K562 (cell line): ENCODE results near the gene ALG13. TPM values are rescaled to one million over a fixed set of nuclear protein-coding genes. Genes with fewer than 3 reads are reported as not detected.

Experiments
- BMI1 ChIP-seq: fragments of 150-350 bp; IDR thresholded peaks from 2 replicates; pipeline ENCODE4 v1.6.1; 2014; ENCODE audit warnings: low read length
- C11orf30 ChIP-seq: fragments of 450-650 bp; IDR thresholded peaks from 2 replicates; pipeline ENCODE4 v1.6.1; 2016; ENCODE audit warnings: low read depth, mild to moderate bottlenecking
- CHD4 ChIP-seq: fragments of 200-600 bp; sonication (generic); IDR thresholded peaks from 3 replicates; pipeline ENCODE4 v1.6.1; 2012; ENCODE audit warnings: low read depth, mild to moderate bottlenecking, mixed read lengths, low read length, inconsistent platforms; ENCODE audit not compliant: insufficient read depth, insufficient replicate concordance, poor library complexity, severe bottlenecking
- CSDE1 ChIP-seq, 2 experiments: fragments of 450-650 bp; IDR thresholded peaks; 2 replicates each; pipeline ENCODE4 v1.6.1; 2016; ENCODE audit warnings: mild to moderate bottlenecking in 1 of 2
- ELF4 ChIP-seq: fragments of 450-650 bp; formaldehyde crosslinking; IDR thresholded peaks from 2 replicates; pipeline ENCODE4 v1.4.0; 2022; ENCODE audit warnings: missing genetic modification characterization
- HNRNPK ChIP-seq: fragments of 200-400 bp; formaldehyde crosslinking; IDR thresholded peaks from one replicate; pipeline ENCODE4 v1.6.1; 2018; ENCODE audit warnings: mild to moderate bottlenecking, low read depth, low read length; ENCODE audit not compliant: poor library complexity, severe bottlenecking
- KLF10 ChIP-seq: fragments of 250-450 bp; sonication (Bioruptor Pico); IDR thresholded peaks from 2 replicates; pipeline ENCODE4 v1.6.1; 2021; ENCODE audit warnings: matching md5 sums
- MCM5 ChIP-seq: fragments of 450-650 bp; IDR thresholded peaks from 2 replicates; pipeline ENCODE4 v1.6.1; 2016; ENCODE audit warnings: low read depth
- NR2F6 ChIP-seq: fragments of 450-650 bp; formaldehyde crosslinking; IDR thresholded peaks from 2 replicates; pipeline ENCODE4 v1.4.0; 2020; ENCODE audit warnings: mild to moderate bottlenecking
- PHB ChIP-seq: fragments of 250-450 bp; sonication (Bioruptor Pico); IDR thresholded peaks from 2 replicates; pipeline ENCODE4 v1.5.0; 2021
- SMAD2 ChIP-seq: fragments of 150-350 bp; IDR thresholded peaks from 2 replicates; pipeline ENCODE4 v1.6.1; 2014; ENCODE audit warnings: low read depth, mild to moderate bottlenecking, low read length
- SRSF9 ChIP-seq: fragments of 200-400 bp; formaldehyde crosslinking; IDR thresholded peaks from 2 replicates; pipeline ENCODE4 v1.6.1; 2017; ENCODE audit warnings: low read depth, low read length, borderline replicate concordance
- ZC3H4 ChIP-seq: sonication (generic); formaldehyde crosslinking; IDR thresholded peaks from 2 replicates; pipeline ENCODE4 v1.9.0; 2021; ENCODE audit warnings: missing genetic modification reagents, borderline replicate concordance
- ZNF253 ChIP-seq: fragments of 250-450 bp; sonication (Bioruptor Pico); conservative IDR thresholded peaks from 2 replicates; pipeline ENCODE4 v1.6.1; 2021; ENCODE audit warnings: mild to moderate bottlenecking
- ZNF507 ChIP-seq: conservative IDR thresholded peaks from 2 replicates; pipeline ENCODE4 v1.6.1; 2017; ENCODE audit warnings: missing genetic modification characterization, missing compliant biosample characterization
- ZNF586 ChIP-seq: fragments of 450-650 bp; formaldehyde crosslinking; conservative IDR thresholded peaks from 2 replicates; pipeline ENCODE4 v1.4.0; 2020; ENCODE audit warnings: mild to moderate bottlenecking, moderate library complexity
- ZSCAN32 ChIP-seq: fragments of 450-650 bp; formaldehyde crosslinking; IDR thresholded peaks from 2 replicates; pipeline ENCODE4 v1.4.0; 2020; ENCODE audit warnings: mild to moderate bottlenecking, moderate library complexity
- polyA plus RNA-seq, 8 experiments: library from polyadenylated mRNA; depleted of rRNA in 4 of 8; stranded (reverse) in 5 of 8; unstranded in 3 of 8; fragments of >200 nt; fragmentation: Nextera tagmentation in 2 of 8; fragmentation: Illumina TruSeq in 1 of 8; extraction: Ambion mirVana in 2 of 8; extraction: Trizol in 1 of 8; gene quantifications; 2 replicates each; pipeline versions ENCODE4 v1.2.1 to v1.2.3, GENCODE V29; 2011 to 2014; ENCODE audit warnings: inconsistent platforms in 1 of 8, missing spikeins in 1 of 8
- total RNA-seq, 7 experiments: library from RNA; depleted of rRNA in 6 of 7; stranded (reverse); fragments of >200 nt in 6 of 7; fragmentation: Illumina TruSeq in 2 of 7; extraction: Trizol in 2 of 7; gene quantifications; 2 replicates each; pipeline versions ENCODE4 v1.2.1 to v1.2.3, GENCODE V29; 2011 to 2021; ENCODE audit warnings: low replicate concordance in 1 of 7
- TF ChIP-seq, protein P1 (sequence below), 3 experiments: IDR thresholded peaks in 2 of 3; conservative IDR thresholded peaks in 1 of 3; 2 replicates each; pipeline ENCODE4 v1.5.1; 2011 to 2012; ENCODE audit warnings: low read length in 3 of 3, mild to moderate bottlenecking in 3 of 3, control low read depth in 2 of 3, improper control_type of control experiment in 1 of 3, inconsistent platforms in 1 of 3, low read depth in 1 of 3, mixed read lengths in 1 of 3, moderate library complexity in 1 of 3; ENCODE audit not compliant: insufficient read depth in 2 of 3
- TF ChIP-seq, protein P2 (sequence below): fragments of 250-450 bp; sonication (Bioruptor Pico); IDR thresholded peaks from 2 replicates; pipeline ENCODE4 v1.5.0; 2022; ENCODE audit warnings: mild to moderate bottlenecking
- TF ChIP-seq, protein P3 (sequence below): fragments of 250-450 bp; sonication (Bioruptor Pico); IDR thresholded peaks from 2 replicates; pipeline ENCODE4 v1.5.0; 2020; ENCODE audit warnings: mild to moderate bottlenecking, borderline replicate concordance
- TF ChIP-seq, protein P4 (sequence below): fragments of 250-450 bp; sonication (Bioruptor Pico); IDR thresholded peaks from 2 replicates; pipeline ENCODE4 v1.9.0; 2021; ENCODE audit warnings: mild to moderate bottlenecking
- TF ChIP-seq, protein P5 (sequence below): fragments of 450-650 bp; IDR thresholded peaks from 2 replicates; pipeline ENCODE4 v1.6.1; 2016

ALG13 gene
- total and polyA plus RNA-seq, 9 of the 15 experiments (the other 6 are each of a cell fraction or from before 2014, with no cell fraction given), result 40.3 to 117 (median 68.2) TPM

DNA sequence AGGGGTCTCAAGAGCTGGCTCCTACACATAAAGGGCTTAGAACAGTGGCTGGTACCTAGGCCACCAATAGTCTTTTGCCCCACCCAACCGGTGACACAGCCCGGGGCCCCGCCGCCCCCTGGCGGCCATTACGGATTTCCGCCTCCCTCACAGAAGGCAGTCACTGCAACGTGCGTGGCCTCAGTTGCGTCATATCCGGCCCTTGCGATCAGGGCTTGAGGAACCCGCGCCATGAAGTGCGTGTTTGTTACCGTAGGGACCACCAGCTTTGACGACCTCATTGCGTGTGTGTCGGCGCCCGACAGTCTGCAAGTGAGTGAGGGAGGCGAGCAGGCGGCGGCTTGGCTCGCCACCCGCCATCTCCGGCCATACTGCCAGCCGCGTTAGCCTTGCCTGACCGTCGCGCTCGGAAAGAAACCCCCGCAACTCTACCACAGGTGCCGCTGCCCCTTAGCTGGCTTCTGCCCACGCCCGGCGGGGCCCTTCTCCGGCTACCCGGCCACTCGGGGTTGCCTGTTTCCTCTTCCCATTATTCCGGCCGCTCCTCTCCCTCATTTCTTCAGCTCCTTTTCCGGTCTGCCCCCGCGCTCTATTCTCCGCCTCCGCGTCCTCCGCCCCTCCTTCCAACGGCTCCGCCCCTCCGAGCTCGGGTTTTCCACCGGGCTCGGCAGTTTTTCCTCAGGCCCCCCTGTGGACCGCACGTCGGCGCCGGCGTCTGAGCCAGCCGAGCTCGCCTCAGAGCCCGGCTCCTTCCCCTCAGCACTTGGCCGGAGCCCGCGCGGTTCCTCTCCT is at the start of gene ALG13 (continued):
- TF ChIP-seq, protein P1, sequence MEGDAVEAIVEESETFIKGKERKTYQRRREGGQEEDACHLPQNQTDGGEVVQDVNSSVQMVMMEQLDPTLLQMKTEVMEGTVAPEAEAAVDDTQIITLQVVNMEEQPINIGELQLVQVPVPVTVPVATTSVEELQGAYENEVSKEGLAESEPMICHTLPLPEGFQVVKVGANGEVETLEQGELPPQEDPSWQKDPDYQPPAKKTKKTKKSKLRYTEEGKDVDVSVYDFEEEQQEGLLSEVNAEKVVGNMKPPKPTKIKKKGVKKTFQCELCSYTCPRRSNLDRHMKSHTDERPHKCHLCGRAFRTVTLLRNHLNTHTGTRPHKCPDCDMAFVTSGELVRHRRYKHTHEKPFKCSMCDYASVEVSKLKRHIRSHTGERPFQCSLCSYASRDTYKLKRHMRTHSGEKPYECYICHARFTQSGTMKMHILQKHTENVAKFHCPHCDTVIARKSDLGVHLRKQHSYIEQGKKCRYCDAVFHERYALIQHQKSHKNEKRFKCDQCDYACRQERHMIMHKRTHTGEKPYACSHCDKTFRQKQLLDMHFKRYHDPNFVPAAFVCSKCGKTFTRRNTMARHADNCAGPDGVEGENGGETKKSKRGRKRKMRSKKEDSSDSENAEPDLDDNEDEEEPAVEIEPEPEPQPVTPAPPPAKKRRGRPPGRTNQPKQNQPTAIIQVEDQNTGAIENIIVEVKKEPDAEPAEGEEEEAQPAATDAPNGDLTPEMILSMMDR (IDR thresholded peaks at IDR 0.05 in 2 of 3, conservative IDR thresholded peaks at IDR 0.05 in 1 of 3; ENCODE audit: insufficient read depth in 2 of 3, low read depth in 1 of 3, low read length in 3 of 3), result peak; percentile 73 to 84 (median 84)
- TF ChIP-seq ZSCAN32 (no peak), ZNF253 (CRISPR knock-in tag) (no peak), ZNF507 (tag) (no peak), BMI1 (no peak), ZNF586 (CRISPR knock-in tag) (no peak), C11orf30 (peak; percentile 20; the same call in 1 of the 2 replicates), NR2F6 (CRISPR knock-in tag) (no peak), ELF4 (CRISPR knock-in tag) (no peak), SMAD2 (no peak), CSDE1 (IDR thresholded peaks at IDR 0.05) (no peak), CHD4 (no peak), HNRNPK (no peak), MCM5 (no peak), PHB (CRISPR knock-in tag) (no peak), KLF10 (CRISPR knock-in tag) (no peak), SRSF9 (no peak), ZC3H4 (CRISPR knock-in tag) (no peak)
- TF ChIP-seq, protein P2, sequence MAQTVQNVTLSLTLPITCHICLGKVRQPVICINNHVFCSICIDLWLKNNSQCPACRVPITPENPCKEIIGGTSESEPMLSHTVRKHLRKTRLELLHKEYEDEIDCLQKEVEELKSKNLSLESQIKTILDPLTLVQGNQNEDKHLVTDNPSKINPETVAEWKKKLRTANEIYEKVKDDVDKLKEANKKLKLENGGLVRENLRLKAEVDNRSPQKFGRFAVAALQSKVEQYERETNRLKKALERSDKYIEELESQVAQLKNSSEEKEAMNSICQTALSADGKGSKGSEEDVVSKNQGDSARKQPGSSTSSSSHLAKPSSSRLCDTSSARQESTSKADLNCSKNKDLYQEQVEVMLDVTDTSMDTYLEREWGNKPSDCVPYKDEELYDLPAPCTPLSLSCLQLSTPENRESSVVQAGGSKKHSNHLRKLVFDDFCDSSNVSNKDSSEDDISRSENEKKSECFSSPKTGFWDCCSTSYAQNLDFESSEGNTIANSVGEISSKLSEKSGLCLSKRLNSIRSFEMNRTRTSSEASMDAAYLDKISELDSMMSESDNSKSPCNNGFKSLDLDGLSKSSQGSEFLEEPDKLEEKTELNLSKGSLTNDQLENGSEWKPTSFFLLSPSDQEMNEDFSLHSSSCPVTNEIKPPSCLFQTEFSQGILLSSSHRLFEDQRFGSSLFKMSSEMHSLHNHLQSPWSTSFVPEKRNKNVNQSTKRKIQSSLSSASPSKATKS (CRISPR knock-in tag), result no peak
- TF ChIP-seq, protein P3, sequence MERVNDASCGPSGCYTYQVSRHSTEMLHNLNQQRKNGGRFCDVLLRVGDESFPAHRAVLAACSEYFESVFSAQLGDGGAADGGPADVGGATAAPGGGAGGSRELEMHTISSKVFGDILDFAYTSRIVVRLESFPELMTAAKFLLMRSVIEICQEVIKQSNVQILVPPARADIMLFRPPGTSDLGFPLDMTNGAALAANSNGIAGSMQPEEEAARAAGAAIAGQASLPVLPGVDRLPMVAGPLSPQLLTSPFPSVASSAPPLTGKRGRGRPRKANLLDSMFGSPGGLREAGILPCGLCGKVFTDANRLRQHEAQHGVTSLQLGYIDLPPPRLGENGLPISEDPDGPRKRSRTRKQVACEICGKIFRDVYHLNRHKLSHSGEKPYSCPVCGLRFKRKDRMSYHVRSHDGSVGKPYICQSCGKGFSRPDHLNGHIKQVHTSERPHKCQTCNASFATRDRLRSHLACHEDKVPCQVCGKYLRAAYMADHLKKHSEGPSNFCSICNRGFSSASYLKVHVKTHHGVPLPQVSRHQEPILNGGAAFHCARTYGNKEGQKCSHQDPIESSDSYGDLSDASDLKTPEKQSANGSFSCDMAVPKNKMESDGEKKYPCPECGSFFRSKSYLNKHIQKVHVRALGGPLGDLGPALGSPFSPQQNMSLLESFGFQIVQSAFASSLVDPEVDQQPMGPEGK, result no peak; the same call in 1 of the 2 replicates
- TF ChIP-seq, protein P4, sequence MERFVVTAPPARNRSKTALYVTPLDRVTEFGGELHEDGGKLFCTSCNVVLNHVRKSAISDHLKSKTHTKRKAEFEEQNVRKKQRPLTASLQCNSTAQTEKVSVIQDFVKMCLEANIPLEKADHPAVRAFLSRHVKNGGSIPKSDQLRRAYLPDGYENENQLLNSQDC (CRISPR knock-in tag), result no peak
- TF ChIP-seq, protein P5, sequence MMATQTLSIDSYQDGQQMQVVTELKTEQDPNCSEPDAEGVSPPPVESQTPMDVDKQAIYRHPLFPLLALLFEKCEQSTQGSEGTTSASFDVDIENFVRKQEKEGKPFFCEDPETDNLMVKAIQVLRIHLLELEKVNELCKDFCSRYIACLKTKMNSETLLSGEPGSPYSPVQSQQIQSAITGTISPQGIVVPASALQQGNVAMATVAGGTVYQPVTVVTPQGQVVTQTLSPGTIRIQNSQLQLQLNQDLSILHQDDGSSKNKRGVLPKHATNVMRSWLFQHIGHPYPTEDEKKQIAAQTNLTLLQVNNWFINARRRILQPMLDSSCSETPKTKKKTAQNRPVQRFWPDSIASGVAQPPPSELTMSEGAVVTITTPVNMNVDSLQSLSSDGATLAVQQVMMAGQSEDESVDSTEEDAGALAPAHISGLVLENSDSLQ, result no peak
